Memory B cell (primary cell): ENCODE results near the gene GTPBP10.

Source experiments
- ATAC-seq: fragments of 150-1000 bp; cut with Tn5 transposase; 2 replicates; pipeline ENCODE4 v1.10.0; 2021; ENCODE audit warnings: low read depth, mild to moderate bottlenecking, moderate library complexity
- DNase-seq, 2 donors: peaks; one replicate each; pipeline ENCODE4 v3.0.0; 2022; ENCODE audit warnings: low spot score in 2 of 2
- H3K27ac Mint-ChIP-seq: one replicate; pipeline ENCODE4 v1.8.0; 2022; ENCODE audit warnings: mild to moderate bottlenecking, moderate library complexity, mixed read lengths
- H3K27me3 Mint-ChIP-seq: one replicate; pipeline ENCODE4 v1.8.0; 2022; ENCODE audit warnings: mixed read lengths
- H3K36me3 Mint-ChIP-seq: one replicate; pipeline ENCODE4 v1.8.0; 2022; ENCODE audit warnings: mild to moderate bottlenecking, mixed read lengths
- H3K4me1 Mint-ChIP-seq: one replicate; pipeline ENCODE4 v1.8.0; 2022; ENCODE audit warnings: mixed read lengths
- H3K4me3 Mint-ChIP-seq: one replicate; pipeline ENCODE4 v1.8.0; 2022; ENCODE audit warnings: mild to moderate bottlenecking, moderate library complexity, mixed read lengths
- H3K9me3 Mint-ChIP-seq: one replicate; pipeline ENCODE4 v1.8.0; 2022; ENCODE audit warnings: mixed read lengths

Gene GTPBP10

DNA sequence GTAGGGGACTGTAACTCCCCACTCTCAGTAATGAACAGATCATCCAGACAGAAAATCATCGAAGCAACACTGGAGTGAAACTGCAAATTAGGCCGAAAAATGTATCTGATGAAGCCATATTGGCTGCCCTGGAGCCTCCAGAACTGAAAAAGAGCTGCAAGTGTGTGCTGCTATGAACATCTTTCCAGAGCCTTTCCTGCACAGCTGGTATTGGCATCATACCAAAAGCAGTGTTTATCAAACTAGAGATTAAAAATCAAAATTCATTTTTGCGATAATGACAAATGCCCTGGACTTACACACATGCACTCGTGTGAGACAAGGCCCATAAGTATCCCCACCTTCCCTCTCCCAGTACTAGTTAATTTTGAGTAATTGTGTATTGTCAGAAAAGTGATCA is 49.9 kb downstream of the GTPBP10 start:
- peaks cover 4% of the 10 kb centered on the region for H3K36me3 Mint-ChIP-seq
- ATAC-seq: no peak
- H3K27ac Mint-ChIP-seq: no peak overlapping the region
- no peak overlapping the region for H3K4me3 Mint-ChIP-seq
- peaks cover 26% of the 10 kb centered on the region for H3K9me3 Mint-ChIP-seq
- H3K4me1 Mint-ChIP-seq: no peaks in the 10 kb centered on the region
- DNase-seq: no peak
- H3K27me3 Mint-ChIP-seq: no peaks in the 10 kb centered on the region

DNA sequence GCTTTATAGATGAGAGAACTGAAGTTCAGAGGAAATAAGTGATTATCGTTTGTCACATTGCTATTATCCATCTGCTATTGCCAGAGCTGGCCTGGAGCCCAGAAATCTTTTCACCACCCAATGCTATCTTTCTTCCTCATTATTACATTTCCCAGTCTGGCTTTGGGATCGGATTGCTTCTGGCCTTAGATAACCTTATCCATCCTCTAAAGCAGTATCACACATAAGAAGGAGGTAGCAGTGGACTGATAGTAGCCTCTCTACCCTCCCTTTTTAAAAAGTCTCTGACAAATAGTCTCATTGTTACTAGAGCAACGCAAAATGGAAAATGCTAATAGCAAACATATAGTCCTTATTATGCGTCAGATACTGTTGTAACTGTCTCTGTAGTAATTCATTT is 55.5 kb downstream of the GTPBP10 start:
- H3K4me1 Mint-ChIP-seq: peaks cover 11% of the 10 kb centered on the region
- DNase-seq: no peak
- no peak overlapping the region for H3K4me3 Mint-ChIP-seq
- peak overlapping the region; percentile 99 for H3K27ac Mint-ChIP-seq
- H3K9me3 Mint-ChIP-seq: peaks cover 14% of the 10 kb centered on the region
- H3K27me3 Mint-ChIP-seq: no peaks in the 10 kb centered on the region
- H3K36me3 Mint-ChIP-seq: peaks cover 2% of the 10 kb centered on the region
- no peak for ATAC-seq

DNA sequence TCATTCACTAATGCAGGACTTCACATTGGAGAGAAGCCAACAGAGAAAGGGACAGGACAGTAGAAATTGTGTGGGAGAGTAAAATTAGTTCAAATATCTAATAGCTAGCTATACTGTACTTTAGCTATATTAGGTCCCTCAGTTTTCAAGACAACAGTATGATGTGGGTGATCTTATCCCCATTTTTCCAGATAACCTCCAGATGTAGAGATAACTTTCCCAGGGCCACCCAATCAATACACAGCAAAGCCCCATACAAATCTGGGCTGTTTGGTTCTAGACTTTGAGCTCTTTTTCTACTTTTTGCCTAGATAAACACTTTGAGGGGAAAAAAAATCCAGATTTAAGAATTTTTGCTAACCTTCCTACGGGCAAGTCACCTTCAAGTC is 56.3 kb downstream of the GTPBP10 start:
- no peaks in the 10 kb centered on the region for H3K27me3 Mint-ChIP-seq
- peaks cover 14% of the 10 kb centered on the region for H3K9me3 Mint-ChIP-seq
- no peak for ATAC-seq
- peaks cover 6% of the 10 kb centered on the region for H3K36me3 Mint-ChIP-seq
- peak overlapping the region; percentile 97 for H3K4me3 Mint-ChIP-seq
- peaks cover 11% of the 10 kb centered on the region for H3K4me1 Mint-ChIP-seq
- no peak for DNase-seq
- peak overlapping the region; percentile 99 for H3K27ac Mint-ChIP-seq

DNA sequence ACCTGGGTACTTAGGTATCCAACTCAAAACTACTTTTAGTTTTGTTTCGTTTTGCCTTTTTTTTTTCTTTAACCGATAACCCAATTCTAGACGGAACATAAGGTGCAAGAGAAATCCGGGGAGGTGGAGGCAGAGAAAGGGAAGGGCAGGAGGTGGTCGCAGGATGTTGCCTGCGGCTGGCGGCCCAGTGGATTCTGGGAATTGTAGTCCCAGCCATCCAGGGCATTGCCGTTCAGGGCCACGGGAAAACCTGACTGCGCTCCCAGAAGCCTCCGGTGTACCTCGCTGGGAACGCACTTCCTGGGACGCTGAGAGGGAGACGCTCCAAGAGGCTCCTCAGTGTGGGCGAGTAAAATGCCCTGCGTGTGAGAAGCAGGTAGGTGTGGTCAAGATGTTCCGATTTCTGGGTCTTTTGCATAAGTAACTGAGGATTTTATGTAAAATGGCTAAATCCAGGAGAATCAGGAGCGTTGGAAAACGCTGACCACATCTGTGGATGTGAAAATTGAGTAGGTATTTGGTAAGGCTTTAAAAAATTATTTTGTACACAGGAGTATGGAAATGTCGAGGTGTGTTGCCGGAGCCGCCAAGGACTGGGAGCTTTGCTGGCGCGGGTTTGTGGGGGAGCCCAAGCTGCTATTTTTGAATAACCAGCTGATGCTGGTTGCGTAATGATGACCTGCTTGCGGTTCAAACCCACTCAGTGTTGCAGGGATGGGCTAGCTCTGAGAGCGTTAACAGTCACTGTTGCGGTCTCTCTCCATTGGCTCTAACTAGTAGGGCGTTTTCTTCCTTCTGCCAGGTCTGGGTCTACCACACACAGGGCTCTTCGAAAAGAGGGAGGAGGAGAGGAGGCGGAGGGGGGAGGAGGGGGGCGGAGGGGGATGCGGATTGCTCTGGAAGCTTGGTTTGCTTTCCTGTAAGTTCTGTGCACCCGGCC is 56.9 kb downstream of the GTPBP10 start, which contains the start of gene CLDN12:
Gene CLDN12, plus strand, starts transcription at position 288 of the 940 bp plus-strand sequence. CDS start 9,216 bp downstream, outside the sequence.
- no peaks in the 10 kb centered on the region for H3K27me3 Mint-ChIP-seq
- peaks cover 7% of the 10 kb centered on the region for H3K36me3 Mint-ChIP-seq
- peak within 1 kb of the TSS; percentile 99 for H3K27ac Mint-ChIP-seq
- peak within 1 kb of the TSS; percentile 97 for H3K4me3 Mint-ChIP-seq
- peak; percentile 69 to 73 for DNase-seq
- H3K9me3 Mint-ChIP-seq: peaks cover 10% of the 10 kb centered on the region
- peaks cover 11% of the 10 kb centered on the region for H3K4me1 Mint-ChIP-seq
- peak; percentile 95 for ATAC-seq

DNA sequence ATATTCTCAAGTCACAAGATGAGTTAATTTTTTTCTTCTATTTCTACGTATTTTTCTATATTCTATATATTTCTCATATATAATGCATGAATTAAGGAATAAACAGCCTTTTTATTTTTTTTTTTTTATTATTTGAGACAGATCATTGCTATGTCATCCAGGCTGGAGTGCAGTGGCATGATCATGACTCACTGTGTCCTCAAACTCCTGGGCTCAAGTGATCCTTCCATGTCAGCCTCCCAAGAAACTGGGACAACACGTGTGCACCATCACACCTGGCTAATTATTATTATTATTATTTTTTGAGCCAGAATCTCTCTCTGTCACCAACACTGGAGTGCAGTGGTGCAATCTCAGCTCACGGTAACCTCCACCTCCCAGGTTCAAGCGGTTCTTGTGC is 58.3 kb downstream of the GTPBP10 start:
- DNase-seq: no peak
- peaks cover 4% of the 10 kb centered on the region for H3K9me3 Mint-ChIP-seq

DNA sequence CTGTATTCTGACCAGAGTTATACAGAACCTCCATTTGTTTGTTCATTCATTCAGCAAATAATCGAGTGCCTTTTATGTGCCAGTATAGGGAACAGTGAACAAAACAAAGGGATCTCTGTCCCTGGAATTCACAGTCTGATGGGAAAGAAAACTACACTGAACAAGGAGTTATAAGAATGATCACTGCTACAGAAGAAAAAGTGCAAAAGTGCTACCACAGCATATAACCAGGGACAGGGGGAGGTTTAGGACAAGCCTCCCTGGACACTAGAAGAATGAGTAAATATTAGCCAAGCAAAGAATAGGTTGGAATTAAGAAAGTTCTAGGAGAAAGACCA is 60.9 kb downstream of the GTPBP10 start:
- no peaks in the 10 kb centered on the region for H3K27me3 Mint-ChIP-seq
- no peaks in the 10 kb centered on the region for H3K9me3 Mint-ChIP-seq
- peaks cover 6% of the 10 kb centered on the region for H3K36me3 Mint-ChIP-seq
- DNase-seq: no peak
- H3K27ac Mint-ChIP-seq: peak overlapping the region; percentile 12
- H3K4me3 Mint-ChIP-seq: no peak overlapping the region
- no peak for ATAC-seq
- peaks cover 11% of the 10 kb centered on the region for H3K4me1 Mint-ChIP-seq

More for the DNA sequence above, 58.3 kb downstream of the GTPBP10 start:
- H3K36me3 Mint-ChIP-seq: peaks cover 6% of the 10 kb centered on the region
- peaks cover 11% of the 10 kb centered on the region for H3K4me1 Mint-ChIP-seq
- no peak overlapping the region for H3K27ac Mint-ChIP-seq
- ATAC-seq: no peak
- no peaks in the 10 kb centered on the region for H3K27me3 Mint-ChIP-seq
- H3K4me3 Mint-ChIP-seq: peak overlapping the region; percentile 13

DNA sequence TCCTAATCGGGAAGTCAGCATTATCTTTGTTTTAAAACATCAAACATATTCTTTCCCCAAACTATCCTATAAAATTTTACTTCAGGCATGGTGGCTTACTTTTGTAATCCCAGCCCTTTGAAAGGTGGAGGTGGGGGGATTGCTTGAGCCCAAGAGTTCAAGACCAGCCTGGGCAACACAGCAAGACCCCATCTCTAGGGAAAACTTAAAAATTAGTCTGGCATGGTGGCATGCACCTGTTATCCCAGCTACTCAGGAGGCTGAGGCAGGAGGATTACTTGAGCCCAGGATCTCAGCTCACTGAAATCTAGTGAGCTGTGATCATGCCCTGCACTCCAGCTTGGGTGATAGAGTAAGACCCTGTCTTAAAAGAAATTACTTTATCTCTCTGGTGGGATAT is 61.6 kb downstream of the GTPBP10 start:
- no peak for DNase-seq
- Mint-ChIP-seq H3K36me3 (peaks cover 6% of the 10 kb centered on the region), H3K4me1 (peaks cover 8% of the 10 kb centered on the region), H3K27ac (no peak overlapping the region), H3K9me3 (no peaks in the 10 kb centered on the region), H3K27me3 (no peaks in the 10 kb centered on the region), H3K4me3 (no peak overlapping the region)
- ATAC-seq: no peak

DNA sequence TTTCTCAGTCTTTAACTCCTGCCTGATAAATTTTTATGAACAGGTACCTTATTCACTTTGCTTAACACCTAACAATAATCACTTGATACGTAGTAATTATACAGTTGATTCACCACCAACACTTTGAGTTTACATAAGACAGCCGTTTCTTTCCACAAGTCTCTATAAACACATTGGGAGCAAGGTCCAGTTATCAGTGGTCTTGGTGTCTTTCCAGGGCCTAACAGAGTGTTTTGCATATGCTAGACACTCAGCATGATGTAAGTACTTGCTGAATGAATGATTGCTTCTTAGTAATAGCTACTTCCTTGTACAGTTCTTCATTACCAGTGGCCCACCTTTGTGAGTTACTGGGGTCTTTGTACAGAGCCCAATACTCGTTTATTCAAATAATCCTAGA is 63.2 kb downstream of the GTPBP10 start:
- Mint-ChIP-seq H3K36me3 (peaks cover 6% of the 10 kb centered on the region), H3K4me3 (no peak overlapping the region), H3K27me3 (no peaks in the 10 kb centered on the region), H3K9me3 (no peaks in the 10 kb centered on the region), H3K4me1 (no peaks in the 10 kb centered on the region), H3K27ac (no peak overlapping the region)
- DNase-seq: no peak
- ATAC-seq: no peak

DNA sequence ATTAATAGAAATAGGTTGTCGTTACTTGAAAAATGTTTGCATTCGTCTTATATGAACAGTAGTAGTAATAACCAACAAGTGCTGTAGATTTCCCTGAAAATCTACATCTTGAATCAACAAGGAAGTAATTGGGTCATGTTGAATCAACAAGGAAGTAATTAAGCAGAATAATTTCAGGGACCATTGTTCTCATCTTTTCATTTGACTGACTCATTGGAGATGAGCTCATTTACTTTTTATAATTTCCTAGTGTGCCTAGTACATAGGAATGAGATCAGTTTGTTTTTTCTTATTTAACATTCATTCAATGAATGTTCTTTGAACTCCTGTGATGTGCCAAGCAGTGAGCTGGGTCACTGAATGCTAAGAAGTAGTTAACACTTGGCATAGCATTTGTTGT is 65.0 kb downstream of the GTPBP10 start:
- H3K9me3 Mint-ChIP-seq: no peaks in the 10 kb centered on the region
- H3K36me3 Mint-ChIP-seq: peaks cover 6% of the 10 kb centered on the region
- H3K27ac Mint-ChIP-seq: no peak overlapping the region
- no peaks in the 10 kb centered on the region for H3K27me3 Mint-ChIP-seq
- DNase-seq: no peak
- no peak overlapping the region for H3K4me3 Mint-ChIP-seq
- H3K4me1 Mint-ChIP-seq: no peaks in the 10 kb centered on the region
- no peak for ATAC-seq

DNA sequence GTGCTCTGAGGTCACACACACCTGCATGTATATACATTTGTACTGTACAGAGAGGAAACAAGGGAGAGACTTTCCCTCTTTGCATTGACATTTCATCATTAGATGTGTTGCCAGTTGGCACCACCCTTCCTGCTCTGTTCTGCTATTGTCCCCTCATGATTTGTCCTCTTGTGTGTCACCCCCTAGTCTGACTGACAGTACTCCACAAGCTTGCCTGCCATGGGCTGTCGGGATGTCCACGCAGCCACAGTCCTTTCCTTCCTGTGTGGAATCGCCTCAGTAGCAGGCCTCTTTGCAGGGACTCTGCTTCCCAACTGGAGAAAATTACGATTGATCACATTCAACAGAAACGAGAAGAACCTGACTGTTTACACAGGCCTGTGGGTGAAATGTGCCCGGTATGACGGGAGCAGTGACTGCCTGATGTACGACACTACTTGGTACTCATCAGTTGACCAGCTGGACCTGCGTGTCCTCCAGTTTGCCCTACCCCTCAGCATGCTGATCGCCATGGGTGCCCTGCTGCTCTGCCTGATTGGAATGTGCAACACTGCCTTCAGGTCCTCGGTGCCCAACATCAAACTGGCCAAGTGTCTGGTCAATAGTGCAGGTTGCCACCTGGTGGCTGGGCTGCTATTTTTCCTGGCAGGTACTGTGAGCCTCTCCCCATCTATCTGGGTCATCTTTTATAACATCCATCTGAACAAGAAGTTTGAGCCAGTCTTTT is 66.1 kb downstream of the GTPBP10 start:
- Mint-ChIP-seq H3K4me3 (no peak overlapping the region), H3K27me3 (no peaks in the 10 kb centered on the region), H3K27ac (no peak overlapping the region), H3K9me3 (no peaks in the 10 kb centered on the region), H3K4me1 (no peaks in the 10 kb centered on the region), H3K36me3 (peaks cover 4% of the 10 kb centered on the region)
- DNase-seq (no peak), ATAC-seq (no peak)

DNA sequence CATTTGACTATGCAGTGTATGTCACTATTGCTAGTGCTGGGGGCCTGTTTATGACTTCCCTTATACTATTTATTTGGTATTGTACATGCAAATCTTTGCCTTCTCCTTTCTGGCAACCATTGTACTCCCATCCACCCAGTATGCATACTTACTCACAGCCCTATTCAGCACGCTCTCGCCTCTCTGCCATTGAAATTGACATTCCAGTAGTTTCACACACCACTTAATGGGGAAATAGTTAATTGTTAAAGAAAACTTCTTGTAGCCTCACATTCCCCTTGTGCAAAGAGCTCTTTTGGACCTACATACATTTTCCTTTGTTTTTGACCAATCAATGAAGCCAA is 66.6 kb downstream of the GTPBP10 start:
- DNase-seq (no peak), ATAC-seq (no peak)
- Mint-ChIP-seq H3K4me3 (no peak overlapping the region), H3K4me1 (no peaks in the 10 kb centered on the region), H3K27ac (no peak overlapping the region), H3K27me3 (no peaks in the 10 kb centered on the region), H3K9me3 (no peaks in the 10 kb centered on the region), H3K36me3 (peaks cover 2% of the 10 kb centered on the region)

DNA sequence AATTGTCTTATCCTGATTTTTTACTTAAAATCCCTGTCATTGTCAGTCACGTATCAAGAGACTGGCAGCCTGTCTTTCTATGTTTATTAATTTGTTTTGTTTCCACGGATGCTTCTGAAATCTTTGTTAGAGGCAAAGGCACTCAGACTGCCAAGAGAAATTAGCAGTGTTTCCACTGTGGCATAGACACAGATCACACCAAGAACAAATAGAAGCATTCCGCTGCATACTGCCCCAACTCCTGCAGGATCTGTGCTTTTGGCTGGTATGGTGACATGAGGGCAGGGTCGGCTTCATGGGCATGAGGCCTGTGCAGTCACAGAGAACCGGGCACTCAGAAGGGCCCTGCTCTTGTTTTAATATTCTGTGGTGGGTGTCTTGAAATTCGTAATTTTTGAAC is 75.1 kb downstream of the GTPBP10 start:
- H3K4me1 Mint-ChIP-seq: no peaks in the 10 kb centered on the region
- H3K36me3 Mint-ChIP-seq: no peaks in the 10 kb centered on the region
- no peaks in the 10 kb centered on the region for H3K27me3 Mint-ChIP-seq
- no peak overlapping the region for H3K27ac Mint-ChIP-seq
- no peak for DNase-seq
- ATAC-seq: no peak
- H3K9me3 Mint-ChIP-seq: no peaks in the 10 kb centered on the region
- no peak overlapping the region for H3K4me3 Mint-ChIP-seq

DNA sequence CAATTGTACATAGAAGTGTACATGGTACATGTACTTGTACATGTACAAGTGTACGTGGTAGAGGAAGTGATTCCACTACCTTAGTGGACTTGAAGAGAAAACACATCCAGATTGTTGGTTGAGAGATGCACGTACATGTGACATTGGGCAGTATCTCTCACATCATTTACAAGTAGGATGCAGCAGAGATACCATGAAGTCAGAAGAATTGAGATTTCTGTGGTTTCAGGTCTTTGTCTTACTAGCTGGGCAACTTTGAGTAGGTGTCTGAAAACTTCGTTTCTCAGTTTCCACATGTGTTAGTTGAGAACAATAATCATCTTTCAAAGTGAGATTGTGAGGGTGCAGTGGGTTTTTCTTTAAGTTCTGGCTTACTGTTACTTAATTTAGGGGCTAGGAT is 78.2 kb downstream of the GTPBP10 start:
- no peak for DNase-seq
- no peaks in the 10 kb centered on the region for H3K9me3 Mint-ChIP-seq
- H3K27ac Mint-ChIP-seq: no peak overlapping the region
- no peaks in the 10 kb centered on the region for H3K4me1 Mint-ChIP-seq
- H3K36me3 Mint-ChIP-seq: no peaks in the 10 kb centered on the region
- no peak for ATAC-seq
- no peak overlapping the region for H3K4me3 Mint-ChIP-seq
- H3K27me3 Mint-ChIP-seq: peaks cover 3% of the 10 kb centered on the region

DNA sequence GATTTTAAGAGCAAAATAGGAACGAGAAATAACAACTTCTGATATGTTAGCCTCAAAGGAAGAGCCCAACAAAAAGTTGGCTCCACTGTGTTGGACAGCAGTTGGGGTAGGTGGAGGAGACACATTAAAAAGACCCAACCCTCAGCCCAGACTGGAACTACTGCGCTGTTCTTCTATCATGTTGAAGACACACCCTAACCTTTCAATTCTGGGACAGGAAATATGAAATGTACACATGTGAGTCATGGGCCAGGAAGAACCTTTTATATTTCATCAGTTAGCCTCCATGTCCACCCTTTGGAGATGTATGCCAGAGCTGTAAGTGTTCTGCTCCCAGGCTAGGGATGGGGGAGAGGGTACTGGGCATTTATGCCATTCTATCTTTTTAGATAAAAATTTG is 78.9 kb downstream of the GTPBP10 start:
- Mint-ChIP-seq H3K4me3 (no peak overlapping the region), H3K27ac (no peak overlapping the region), H3K27me3 (peaks cover 7% of the 10 kb centered on the region), H3K4me1 (no peaks in the 10 kb centered on the region), H3K9me3 (no peaks in the 10 kb centered on the region), H3K36me3 (no peaks in the 10 kb centered on the region)
- DNase-seq (no peak), ATAC-seq (no peak)
